OCI-LY7 (cell line): ENCODE results near the gene HSD17B4. TPM values are rescaled to one million over a fixed set of nuclear protein-coding genes. Genes with fewer than 3 reads are reported as not detected.
A peak's percentile ranks its signal among the peaks of the same experiment; 100 is the strongest.

Source experiments
- BruUV-seq: library from RNA; stranded (reverse); fragments of 400-500 nt; replicated peaks from 2 replicates; lab custom pipeline; 2021; lab: Mats Ljungman, UMichigan
- CTCF ChIA-PET: fragments of 300-600 bp; sonication (Branson Sonifier 250); formaldehyde crosslinking; loops from one replicate; lab custom pipeline; 2022; ENCODE audit warnings: antibody characterized with exemption; ENCODE audit not compliant: unreplicated experiment; lab: Charles Lee
- POLR2A ChIA-PET: fragments of 300-600 bp; sonication (Branson Sonifier 250); formaldehyde crosslinking; loops from one replicate; lab custom pipeline; 2022; ENCODE audit warnings: antibody characterized with exemption; lab: Charles Lee
- DNase-seq: peaks from one replicate; pipeline ENCODE4 v3.0.0-alpha.2; 2015; ENCODE audit warnings: low spot score
- H2AFZ ChIP-seq: fragments of 200-600 bp; sonication (generic), shearing (Covaris generic); 2 replicates; pipeline ENCODE4 v1.6.1; 2014; ENCODE audit warnings: mild to moderate bottlenecking, antibody characterized with exemption, low read length, moderate library complexity
- H3K27ac ChIP-seq: fragments of 200-600 bp; sonication (generic); 2 replicates; pipeline ENCODE4 v1.5.1; 2014; ENCODE audit warnings: mixed run types, low read depth, mild to moderate bottlenecking, moderate library complexity, low read length, inconsistent platforms; ENCODE audit not compliant: poor library complexity, severe bottlenecking
- H3K36me3 ChIP-seq: fragments of 200-600 bp; sonication (generic); 2 replicates; pipeline ENCODE4 v1.6.1; 2014; ENCODE audit warnings: mild to moderate bottlenecking, antibody characterized with exemption, low read length, moderate library complexity, mixed read lengths; ENCODE audit not compliant: insufficient read depth
- H3K4me1 ChIP-seq: fragments of 200-600 bp; sonication (generic); 2 replicates; pipeline ENCODE4 v1.5.1; 2014; ENCODE audit warnings: mild to moderate bottlenecking, low read length; ENCODE audit not compliant: insufficient read depth, poor library complexity, severe bottlenecking
- H3K4me2 ChIP-seq: fragments of 200-600 bp; sonication (generic); 2 replicates; pipeline ENCODE4 v1.6.1; 2014; ENCODE audit warnings: mild to moderate bottlenecking, low read length
- H3K4me3 ChIP-seq: fragments of 200-600 bp; sonication (generic); 2 replicates; pipeline ENCODE4 v1.5.1; 2014; ENCODE audit warnings: mild to moderate bottlenecking, low read depth, low read length; ENCODE audit not compliant: poor library complexity, severe bottlenecking
- H3K79me2 ChIP-seq: fragments of 200-600 bp; sonication (generic); 2 replicates; pipeline ENCODE4 v1.6.1; 2016; ENCODE audit warnings: low read depth, mild to moderate bottlenecking, low read length, moderate library complexity, mixed read lengths; ENCODE audit not compliant: insufficient read depth
- H3K9me2 ChIP-seq: fragments of 200-600 bp; sonication (generic); 2 replicates; pipeline ENCODE4 v1.6.1; 2016; ENCODE audit warnings: mild to moderate bottlenecking, low read length, mixed read lengths; ENCODE audit not compliant: insufficient read depth
- H3K9me3 ChIP-seq: fragments of 200-600 bp; sonication (generic); 2 replicates; pipeline ENCODE4 v1.6.1; 2014; ENCODE audit warnings: mild to moderate bottlenecking, mixed run types, low read length, mixed read lengths
- H4K20me1 ChIP-seq: fragments of 200-600 bp; sonication (generic); 2 replicates; pipeline ENCODE4 v1.6.1; 2014; ENCODE audit warnings: mild to moderate bottlenecking, antibody characterized with exemption, low read length, moderate library complexity, mixed read lengths; ENCODE audit not compliant: insufficient read depth
- EZH2phosphoT487 ChIP-seq: fragments of 200-600 bp; sonication (generic); IDR thresholded peaks from 2 replicates; pipeline ENCODE4 v1.6.1; 2018; ENCODE audit warnings: low read depth, borderline replicate concordance, mild to moderate bottlenecking, mixed run types, antibody characterized with exemption, low read length, moderate library complexity, mixed read lengths
- intact Hi-C: fragments of 100-400 bp; cut with micrococcal nuclease; formaldehyde crosslinking; loops from one replicate; pipeline ENCODE4 v1.10.0; 2022; ENCODE audit not compliant: unreplicated experiment
- total RNA-seq, 2 experiments: library from RNA; depleted of rRNA in 1 of 2; stranded (reverse); fragments of >200 nt in 1 of 2; shearing (Covaris generic) in 1 of 2; gene quantifications; 2 replicates each; pipeline ENCODE4 v1.2.3, GENCODE V29; 2014 to 2022
- TF ChIP-seq, protein P1 (sequence below): fragments of 200-600 bp; sonication (generic); conservative IDR thresholded peaks from 2 replicates; pipeline ENCODE4 v1.5.1; 2014; ENCODE audit warnings: mild to moderate bottlenecking, antibody characterized with exemption, low read length, moderate library complexity, mixed read lengths

Gene HSD17B4
- total RNA-seq, 2 experiments from 2014 or later: 55.4 to 145 TPM

DNA sequence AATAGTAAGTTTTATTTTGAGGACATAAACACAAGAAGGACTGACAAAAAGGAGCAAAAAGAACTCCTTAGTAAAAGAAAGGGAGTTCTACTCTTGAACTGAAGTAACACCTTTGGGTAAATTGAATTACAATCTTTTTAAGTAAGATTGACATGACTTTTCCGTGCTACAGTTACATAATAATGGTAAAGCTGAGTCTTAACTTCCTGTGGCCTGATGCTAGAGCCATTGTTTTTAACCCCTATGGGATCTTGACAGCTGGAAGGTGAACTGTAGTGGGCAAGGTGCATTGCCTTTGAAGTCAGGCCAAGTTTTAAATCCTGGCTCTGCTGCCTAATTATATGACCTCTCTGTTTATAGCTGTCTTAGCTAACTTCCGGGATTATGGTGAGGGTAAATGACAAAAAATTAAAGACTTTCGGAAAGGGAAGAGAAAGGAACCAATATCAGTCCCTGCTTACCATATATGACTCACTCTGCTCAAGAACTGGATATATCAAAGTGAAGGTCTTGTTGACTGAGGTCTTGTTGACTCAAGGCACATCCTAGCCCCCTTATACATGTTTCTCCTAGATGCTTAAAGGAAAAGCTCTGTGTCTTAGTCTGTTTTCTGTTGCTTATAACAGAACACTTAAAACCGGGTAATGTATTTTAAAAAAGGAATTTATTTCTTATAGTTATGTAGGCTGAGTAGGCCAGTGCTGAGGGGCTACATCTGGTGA is 6.8 kb downstream of the HSD17B4 start:
- Histone ChIP-seq H3K36me3 (peaks cover 3% of the 10 kb centered on the region; the same call in 1 of the 2 replicates), H3K9me2 (no peaks in the 10 kb centered on the region), H3K9me3 (no peaks in the 10 kb centered on the region), H3K79me2 (no peaks in the 10 kb centered on the region), H3K4me3 (no peak overlapping the region), H3K4me1 (peaks cover 11% of the 10 kb centered on the region), H3K4me2 (peak overlapping the region; percentile 34), H3K27ac (no peak overlapping the region), H2AFZ (no peak overlapping the region), H4K20me1 (no peaks in the 10 kb centered on the region)
- TF ChIP-seq, protein P1, sequence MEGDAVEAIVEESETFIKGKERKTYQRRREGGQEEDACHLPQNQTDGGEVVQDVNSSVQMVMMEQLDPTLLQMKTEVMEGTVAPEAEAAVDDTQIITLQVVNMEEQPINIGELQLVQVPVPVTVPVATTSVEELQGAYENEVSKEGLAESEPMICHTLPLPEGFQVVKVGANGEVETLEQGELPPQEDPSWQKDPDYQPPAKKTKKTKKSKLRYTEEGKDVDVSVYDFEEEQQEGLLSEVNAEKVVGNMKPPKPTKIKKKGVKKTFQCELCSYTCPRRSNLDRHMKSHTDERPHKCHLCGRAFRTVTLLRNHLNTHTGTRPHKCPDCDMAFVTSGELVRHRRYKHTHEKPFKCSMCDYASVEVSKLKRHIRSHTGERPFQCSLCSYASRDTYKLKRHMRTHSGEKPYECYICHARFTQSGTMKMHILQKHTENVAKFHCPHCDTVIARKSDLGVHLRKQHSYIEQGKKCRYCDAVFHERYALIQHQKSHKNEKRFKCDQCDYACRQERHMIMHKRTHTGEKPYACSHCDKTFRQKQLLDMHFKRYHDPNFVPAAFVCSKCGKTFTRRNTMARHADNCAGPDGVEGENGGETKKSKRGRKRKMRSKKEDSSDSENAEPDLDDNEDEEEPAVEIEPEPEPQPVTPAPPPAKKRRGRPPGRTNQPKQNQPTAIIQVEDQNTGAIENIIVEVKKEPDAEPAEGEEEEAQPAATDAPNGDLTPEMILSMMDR: no peak
- TF ChIP-seq EZH2phosphoT487: no peak
- no TSS peak for BruUV-seq
- POLR2A ChIA-PET: interaction anchor here (0.8 to 1.6 kb wide), 4 partner anchors 9 to 471 kb away, joined by 4 to 7 read pairs (median 4); partner anchors contain the start of gene DTWD2
- CTCF ChIA-PET: interaction anchor here (0.6 to 1.2 kb wide), 2 partner anchors 18 to 144 kb away, joined by 3 read pairs; no protein-coding TSS in a partner anchor
- peak; percentile 30 for DNase-seq
- intact Hi-C loops: no loop called here

DNA sequence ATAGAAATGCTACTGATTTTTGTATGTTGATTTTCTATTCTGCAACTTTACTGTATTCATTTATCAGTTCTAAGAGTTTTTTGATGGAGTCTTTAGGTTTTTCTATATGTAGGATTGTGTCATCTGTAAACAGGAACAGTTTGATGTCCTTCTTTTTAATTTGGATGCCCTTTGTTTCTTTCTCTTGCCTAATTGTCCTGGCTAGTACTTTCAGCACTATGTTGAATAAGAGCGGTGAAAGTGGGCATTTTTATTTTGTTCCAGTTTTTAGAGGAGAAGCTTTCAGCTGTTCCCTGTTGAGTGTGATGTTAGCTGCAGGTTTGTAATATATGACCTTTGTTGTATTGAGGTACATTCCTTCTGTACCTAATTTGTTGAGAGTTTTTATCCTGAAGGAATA is 13.3 kb downstream of the HSD17B4 start:
- no peak overlapping the region for H3K27ac ChIP-seq
- no TSS peak for BruUV-seq

More for the DNA sequence above, 13.3 kb downstream of the HSD17B4 start:
- Histone ChIP-seq H3K9me3 (peaks cover 22% of the 10 kb centered on the region), H3K9me2 (no peaks in the 10 kb centered on the region), H3K4me3 (no peak overlapping the region), H3K36me3 (peaks cover 23% of the 10 kb centered on the region), H3K79me2 (no peaks in the 10 kb centered on the region), H2AFZ (no peak overlapping the region), H3K4me1 (no peaks in the 10 kb centered on the region), H3K4me2 (no peak overlapping the region), H4K20me1 (no peaks in the 10 kb centered on the region)
- DNase-seq: no peak
- CTCF ChIA-PET: no interaction called here
- POLR2A ChIA-PET: interaction anchor here (2.1 kb wide), 1 partner anchor 10 kb away, joined by 6 read pairs; no protein-coding TSS in a partner anchor
- TF ChIP-seq EZH2phosphoT487: no peak
- TF ChIP-seq, protein P1: no peak
- intact Hi-C loops: no loop called here
